ENCODE data around the gene ASH1L.
"Not testable (repeated sequence)": the region's sequence is repeated elsewhere in the genome, so short reads cannot be mapped to it uniquely, and the experiment has no call there.

ASH1L gene

GRCh38 chr1:155454096-155454495 is 108.5 kb downstream of the ASH1L start:
- Histone ChIP-seq H3K27ac (ENCODE audit: insufficient read depth, low read depth, low read length, poor library complexity, severe bottlenecking) (no peak overlapping the region), H3K27me3 (ENCODE audit: control insufficient read depth, insufficient read depth, low read length, poor library complexity, severe bottlenecking) (no peaks in the 10 kb centered on the region), H3K4me3 (ENCODE audit: insufficient read depth, low read depth, low read length) (no peak overlapping the region), H3K4me1 (ENCODE audit: control insufficient read depth, insufficient read depth, low read length) (peaks cover 5% of the 10 kb centered on the region), H3K9me3 (ENCODE audit: control insufficient read depth, low read length) (no peaks in the 10 kb centered on the region), H3K36me3 (ENCODE audit: control insufficient read depth, insufficient read depth, low read length) (no peaks in the 10 kb centered on the region)
- 93 to 100% methylated on average over 1 of the region's 1 CpG for WGBS, 2 experiments

- Histone ChIP-seq H3K9me3 (ENCODE audit: control insufficient read depth, low read length) (no peaks in the 10 kb centered on the region), H3K36me3 (ENCODE audit: control insufficient read depth, insufficient read depth, low read length) (no peaks in the 10 kb centered on the region), H3K27ac (ENCODE audit: insufficient read depth, low read depth, low read length, poor library complexity, severe bottlenecking) (no peak overlapping the region), H3K4me1 (ENCODE audit: control insufficient read depth, insufficient read depth, low read length) (peaks cover 5% of the 10 kb centered on the region), H3K4me3 (ENCODE audit: insufficient read depth, low read depth, low read length) (no peak overlapping the region), H3K27me3 (ENCODE audit: control insufficient read depth, insufficient read depth, low read length, poor library complexity, severe bottlenecking) (no peaks in the 10 kb centered on the region)
- 93 to 95% methylated on average over 7 of the region's 7 CpGs for WGBS, 2 experiments
Observed at GRCh38 chr1:155453141-155453540, 109.5 kb downstream of the ASH1L start.

GRCh38 chr1:155451199-155451598 is 111.4 kb downstream of the ASH1L start:
- no peaks in the 10 kb centered on the region for H3K9me3 ChIP-seq (ENCODE audit: control insufficient read depth, low read length)
- WGBS, 2 experiments, result 84 to 90% methylated on average over 7 of the region's 7 CpGs
- H3K27me3 ChIP-seq (ENCODE audit: control insufficient read depth, insufficient read depth, low read length, poor library complexity, severe bottlenecking), result no peaks in the 10 kb centered on the region
- no peak overlapping the region for H3K4me3 ChIP-seq (ENCODE audit: insufficient read depth, low read depth, low read length)
- H3K36me3 ChIP-seq (ENCODE audit: control insufficient read depth, insufficient read depth, low read length), result no peaks in the 10 kb centered on the region
- H3K4me1 ChIP-seq (ENCODE audit: control insufficient read depth, insufficient read depth, low read length), result peaks cover 5% of the 10 kb centered on the region
- no peak overlapping the region for H3K27ac ChIP-seq (ENCODE audit: insufficient read depth, low read depth, low read length, poor library complexity, severe bottlenecking)

GRCh38 chr1:155442431-155442830 is 120.2 kb downstream of the ASH1L start:
- not testable (repeated sequence) for H3K27ac ChIP-seq (ENCODE audit: insufficient read depth, low read depth, low read length, poor library complexity, severe bottlenecking); H3K4me3 ChIP-seq (ENCODE audit: insufficient read depth, low read depth, low read length); H3K36me3 ChIP-seq (ENCODE audit: control insufficient read depth, insufficient read depth, low read length); H3K4me1 ChIP-seq (ENCODE audit: control insufficient read depth, insufficient read depth, low read length); H3K27me3 ChIP-seq (ENCODE audit: control insufficient read depth, insufficient read depth, low read length, poor library complexity, severe bottlenecking); H3K9me3 ChIP-seq (ENCODE audit: control insufficient read depth, low read length)
- 87 to 94% methylated on average over 6 of the region's 6 CpGs for WGBS, 2 experiments

GRCh38 chr1:155437405-155437804 is 125.2 kb downstream of the ASH1L start:
- no peaks in the 10 kb centered on the region for H3K4me1 ChIP-seq (ENCODE audit: control insufficient read depth, insufficient read depth, low read length)
- H3K4me3 ChIP-seq (ENCODE audit: insufficient read depth, low read depth, low read length), result no peak overlapping the region
- no peak overlapping the region for H3K27ac ChIP-seq (ENCODE audit: insufficient read depth, low read depth, low read length, poor library complexity, severe bottlenecking)
- H3K36me3 ChIP-seq (ENCODE audit: control insufficient read depth, insufficient read depth, low read length), result no peaks in the 10 kb centered on the region
- 94% methylated on average over 4 of the region's 4 CpGs for WGBS, 2 experiments
- H3K9me3 ChIP-seq (ENCODE audit: control insufficient read depth, low read length), result no peaks in the 10 kb centered on the region
- H3K27me3 ChIP-seq (ENCODE audit: control insufficient read depth, insufficient read depth, low read length, poor library complexity, severe bottlenecking), result no peaks in the 10 kb centered on the region

- WGBS, 2 experiments, result 88 to 92% methylated on average over 12 to 14 of the region's 14 CpGs
- H3K36me3 ChIP-seq (ENCODE audit: control insufficient read depth, insufficient read depth, low read length); H3K27me3 ChIP-seq (ENCODE audit: control insufficient read depth, insufficient read depth, low read length, poor library complexity, severe bottlenecking); H3K9me3 ChIP-seq (ENCODE audit: control insufficient read depth, low read length); H3K27ac ChIP-seq (ENCODE audit: insufficient read depth, low read depth, low read length, poor library complexity, severe bottlenecking); H3K4me1 ChIP-seq (ENCODE audit: control insufficient read depth, insufficient read depth, low read length); H3K4me3 ChIP-seq (ENCODE audit: insufficient read depth, low read depth, low read length): not testable (repeated sequence)
Observed at GRCh38 chr1:155433831-155434389, 128.7 kb downstream of the ASH1L start.

GRCh38 chr1:155433128-155433830 is 129.3 kb downstream of the ASH1L start:
- not testable (repeated sequence) for H3K9me3 ChIP-seq (ENCODE audit: control insufficient read depth, low read length); H3K36me3 ChIP-seq (ENCODE audit: control insufficient read depth, insufficient read depth, low read length); H3K4me1 ChIP-seq (ENCODE audit: control insufficient read depth, insufficient read depth, low read length); H3K4me3 ChIP-seq (ENCODE audit: insufficient read depth, low read depth, low read length); H3K27me3 ChIP-seq (ENCODE audit: control insufficient read depth, insufficient read depth, low read length, poor library complexity, severe bottlenecking); H3K27ac ChIP-seq (ENCODE audit: insufficient read depth, low read depth, low read length, poor library complexity, severe bottlenecking)
- WGBS, 2 experiments, result 85 to 86% methylated on average over 23 of the region's 23 CpGs

- Histone ChIP-seq H3K27ac (ENCODE audit: insufficient read depth, low read depth, low read length, poor library complexity, severe bottlenecking) (no peak overlapping the region), H3K9me3 (ENCODE audit: control insufficient read depth, low read length) (no peaks in the 10 kb centered on the region), H3K27me3 (ENCODE audit: control insufficient read depth, insufficient read depth, low read length, poor library complexity, severe bottlenecking) (no peaks in the 10 kb centered on the region), H3K36me3 (ENCODE audit: control insufficient read depth, insufficient read depth, low read length) (no peaks in the 10 kb centered on the region), H3K4me1 (ENCODE audit: control insufficient read depth, insufficient read depth, low read length) (no peaks in the 10 kb centered on the region), H3K4me3 (ENCODE audit: insufficient read depth, low read depth, low read length) (no peak overlapping the region)
- WGBS, 2 experiments, result 97 to 98% methylated on average over 7 of the region's 7 CpGs
Observed at GRCh38 chr1:155424091-155424490, 138.5 kb downstream of the ASH1L start.

- 82 to 96% methylated on average over 2 of the region's 2 CpGs for WGBS, 2 experiments
- Histone ChIP-seq H3K4me1 (ENCODE audit: control insufficient read depth, insufficient read depth, low read length) (no peaks in the 10 kb centered on the region), H3K27me3 (ENCODE audit: control insufficient read depth, insufficient read depth, low read length, poor library complexity, severe bottlenecking) (no peaks in the 10 kb centered on the region), H3K36me3 (ENCODE audit: control insufficient read depth, insufficient read depth, low read length) (no peaks in the 10 kb centered on the region), H3K4me3 (ENCODE audit: insufficient read depth, low read depth, low read length) (no peak overlapping the region), H3K9me3 (ENCODE audit: control insufficient read depth, low read length) (no peaks in the 10 kb centered on the region), H3K27ac (ENCODE audit: insufficient read depth, low read depth, low read length, poor library complexity, severe bottlenecking) (no peak overlapping the region)
Observed at GRCh38 chr1:155420788-155421187, 141.8 kb downstream of the ASH1L start.

- H3K27me3 ChIP-seq (ENCODE audit: control insufficient read depth, insufficient read depth, low read length, poor library complexity, severe bottlenecking); H3K4me3 ChIP-seq (ENCODE audit: insufficient read depth, low read depth, low read length); H3K27ac ChIP-seq (ENCODE audit: insufficient read depth, low read depth, low read length, poor library complexity, severe bottlenecking); H3K4me1 ChIP-seq (ENCODE audit: control insufficient read depth, insufficient read depth, low read length); H3K36me3 ChIP-seq (ENCODE audit: control insufficient read depth, insufficient read depth, low read length); H3K9me3 ChIP-seq (ENCODE audit: control insufficient read depth, low read length): not testable (repeated sequence)
- WGBS, 2 experiments, result 94 to 96% methylated on average over 9 of the region's 9 CpGs
Observed at GRCh38 chr1:155411840-155412239, 150.8 kb downstream of the ASH1L start.
